Activated naive CD8-positive, alpha-beta T cell treated with anti-CD3 and anti-CD28 coated beads, Interleukin-2, amount 10 ng/mL, durations not matched to agents 7 days and 5 days (primary cell): ENCODE measurements around the gene GBX2. TPM values are rescaled to one million over a fixed set of nuclear protein-coding genes. Genes with fewer than 3 reads are reported as not detected.
A peak's percentile ranks its signal among the peaks of the same experiment; 100 is the strongest.

Experiments
- ATAC-seq: fragments of 150-1000 bp; cut with Tn5 transposase; one replicate; pipeline ENCODE4 v1.10.0; 2021; ENCODE audit warnings: low read depth, moderate library complexity
- POLR2A ChIA-PET: fragments of 350-600 bp; sonication (Branson Sonifier 250); formaldehyde crosslinking; loops from one replicate; lab custom pipeline; 2021; ENCODE audit warnings: antibody characterized with exemption; lab: Charles Lee
- DNase-seq: peaks from one replicate; pipeline ENCODE4 v3.0.0; 2021
- H3K27ac Mint-ChIP-seq: one replicate; pipeline ENCODE4 v1.8.0; 2022; ENCODE audit warnings: mild to moderate bottlenecking, mixed read lengths
- H3K27me3 Mint-ChIP-seq: one replicate; pipeline ENCODE4 v1.8.0; 2022; ENCODE audit warnings: mild to moderate bottlenecking, moderate library complexity, mixed read lengths
- H3K36me3 Mint-ChIP-seq: one replicate; pipeline ENCODE4 v1.8.0; 2021; ENCODE audit warnings: mild to moderate bottlenecking, mixed read lengths
- H3K4me1 Mint-ChIP-seq: one replicate; pipeline ENCODE4 v1.8.0; 2021; ENCODE audit warnings: mixed read lengths
- H3K4me3 Mint-ChIP-seq: one replicate; pipeline ENCODE4 v1.8.0; 2022; ENCODE audit warnings: mild to moderate bottlenecking, moderate library complexity, mixed read lengths
- H3K9me3 Mint-ChIP-seq: one replicate; pipeline ENCODE4 v1.8.0; 2021; ENCODE audit warnings: mixed read lengths
- total RNA-seq, 2 experiments: library from RNA; stranded (reverse); gene quantifications; one replicate each; pipeline ENCODE4 v1.2.3, GENCODE V29; 2021

The GBX2 gene
- total RNA-seq, 2 experiments from 2014 or later, result not detected

GRCh38 chr2:236169741-236170589 lies 1.8 kb upstream of the GBX2 start:
- Mint-ChIP-seq H3K9me3 (peaks cover 3% of the 10 kb centered on the region), H3K27ac (peak overlapping the region; percentile 67), H3K36me3 (peaks cover 2% of the 10 kb centered on the region), H3K27me3 (peaks cover 73% of the 10 kb centered on the region), H3K4me3 (peak overlapping the region; percentile 32), H3K4me1 (peaks cover 10% of the 10 kb centered on the region)
- ATAC-seq (no peak), DNase-seq (no peak)
- POLR2A ChIA-PET, result no interaction called here

GRCh38 chr2:236169151-236169721 lies 1.1 kb upstream of the GBX2 start:
- POLR2A ChIA-PET, result no interaction called here
- peaks cover 3% of the 10 kb centered on the region for H3K9me3 Mint-ChIP-seq
- H3K4me3 Mint-ChIP-seq, result no peak overlapping the region

GRCh38 chr2:236167297-236168109 lies 683 bp downstream of the GBX2 start:
- POLR2A ChIA-PET, result no interaction called here
- peaks cover 3% of the 10 kb centered on the region for H3K9me3 Mint-ChIP-seq
- peaks cover 10% of the 10 kb centered on the region for H3K4me1 Mint-ChIP-seq
- peaks cover 63% of the 10 kb centered on the region for H3K27me3 Mint-ChIP-seq
- DNase-seq, result no peak
- H3K4me3 Mint-ChIP-seq, result no peak overlapping the region
- no peak for ATAC-seq
- peaks cover 2% of the 10 kb centered on the region for H3K36me3 Mint-ChIP-seq
- no peak overlapping the region for H3K27ac Mint-ChIP-seq

More at GRCh38 chr2:236169151-236169721, 1.1 kb upstream of the GBX2 start:
- peaks cover 10% of the 10 kb centered on the region for H3K4me1 Mint-ChIP-seq
- DNase-seq, result no peak
- no peak for ATAC-seq
- peaks cover 2% of the 10 kb centered on the region for H3K36me3 Mint-ChIP-seq
- peak overlapping the region; percentile 67 for H3K27ac Mint-ChIP-seq
- peaks cover 69% of the 10 kb centered on the region for H3K27me3 Mint-ChIP-seq

- H3K36me3 Mint-ChIP-seq, result peaks cover 2% of the 10 kb centered on the region
- H3K4me1 Mint-ChIP-seq, result peaks cover 9% of the 10 kb centered on the region
- POLR2A ChIA-PET, result no interaction called here
- ATAC-seq (no peak), DNase-seq (no peak)
- H3K9me3 Mint-ChIP-seq, result peaks cover 3% of the 10 kb centered on the region
- H3K4me3 Mint-ChIP-seq, result no peak overlapping the region
- peak overlapping the region; percentile 65 for H3K27ac Mint-ChIP-seq
- H3K27me3 Mint-ChIP-seq, result peaks cover 61% of the 10 kb centered on the region
Observed at GRCh38 chr2:236166796-236167296, 1.3 kb downstream of the GBX2 start.

GRCh38 chr2:236165842-236166795 lies 2.1 kb downstream of the GBX2 start:
- Mint-ChIP-seq H3K27me3 (peaks cover 63% of the 10 kb centered on the region), H3K4me1 (peaks cover 9% of the 10 kb centered on the region), H3K9me3 (peaks cover 3% of the 10 kb centered on the region), H3K27ac (peak overlapping the region; percentile 65), H3K36me3 (peaks cover 2% of the 10 kb centered on the region), H3K4me3 (peak overlapping the region; percentile 39)
- no peak for ATAC-seq
- no peak for DNase-seq
- POLR2A ChIA-PET, result interaction anchor here (0.7 kb wide), 1 partner anchor 260 kb away, joined by 3 read pairs; no protein-coding TSS in a partner anchor

- POLR2A ChIA-PET, result no interaction called here
- no peak for ATAC-seq
- no peak for DNase-seq
- Mint-ChIP-seq H3K27me3 (peaks cover 60% of the 10 kb centered on the region), H3K9me3 (peaks cover 2% of the 10 kb centered on the region), H3K36me3 (peaks cover 2% of the 10 kb centered on the region), H3K4me3 (no peak overlapping the region), H3K27ac (peak overlapping the region; percentile 21), H3K4me1 (peaks cover 6% of the 10 kb centered on the region)
Observed at GRCh38 chr2:236164925-236165841, 3.0 kb downstream of the GBX2 start.

GRCh38 chr2:236164201-236164924 lies 3.8 kb downstream of the GBX2 start:
- Mint-ChIP-seq H3K4me1 (peaks cover 3% of the 10 kb centered on the region), H3K27me3 (peaks cover 54% of the 10 kb centered on the region), H3K9me3 (peaks cover 2% of the 10 kb centered on the region), H3K36me3 (peaks cover under 1% of the 10 kb centered on the region), H3K27ac (no peak overlapping the region), H3K4me3 (no peak overlapping the region)
- ATAC-seq, result no peak
- POLR2A ChIA-PET, result no interaction called here
- DNase-seq, result no peak

- H3K4me3 Mint-ChIP-seq, result no peak overlapping the region
- no peaks in the 10 kb centered on the region for H3K36me3 Mint-ChIP-seq
- peaks cover 2% of the 10 kb centered on the region for H3K4me1 Mint-ChIP-seq
- peaks cover 52% of the 10 kb centered on the region for H3K27me3 Mint-ChIP-seq
- H3K9me3 Mint-ChIP-seq, result peaks cover 2% of the 10 kb centered on the region
- POLR2A ChIA-PET, result no interaction called here
- no peak for DNase-seq
- ATAC-seq, result no peak
- H3K27ac Mint-ChIP-seq, result no peak overlapping the region
Observed at GRCh38 chr2:236163471-236164200, 4.5 kb downstream of the GBX2 start.

GRCh38 chr2:236162882-236163470 lies 5.2 kb downstream of the GBX2 start:
- H3K9me3 Mint-ChIP-seq, result peaks cover 2% of the 10 kb centered on the region
- peaks cover 59% of the 10 kb centered on the region for H3K27me3 Mint-ChIP-seq
- no peaks in the 10 kb centered on the region for H3K36me3 Mint-ChIP-seq
- no peak overlapping the region for H3K4me3 Mint-ChIP-seq
- ATAC-seq (no peak), DNase-seq (no peak)
- POLR2A ChIA-PET, result no interaction called here
- H3K27ac Mint-ChIP-seq, result no peak overlapping the region
- H3K4me1 Mint-ChIP-seq, result peaks cover 2% of the 10 kb centered on the region

GRCh38 chr2:236162031-236162845 lies 5.9 kb downstream of the GBX2 start:
- no peak overlapping the region for H3K4me3 Mint-ChIP-seq
- DNase-seq (no peak), ATAC-seq (no peak)
- H3K9me3 Mint-ChIP-seq, result peaks cover 2% of the 10 kb centered on the region
- no peaks in the 10 kb centered on the region for H3K36me3 Mint-ChIP-seq
- POLR2A ChIA-PET, result no interaction called here
- H3K27ac Mint-ChIP-seq, result no peak overlapping the region
- H3K4me1 Mint-ChIP-seq, result peaks cover 2% of the 10 kb centered on the region
- H3K27me3 Mint-ChIP-seq, result peaks cover 66% of the 10 kb centered on the region
